HCT116 (cell line): ENCODE results near the gene SEMA5B. TPM values are rescaled to one million over a fixed set of nuclear protein-coding genes. Genes with fewer than 3 reads are reported as not detected.

Experiments used
- ATAC-seq: fragments of 200-7000 bp; cut with Tn5 transposase; 2 replicates; pipeline ENCODE4 v1.9.1; 2020; ENCODE audit warnings: mild to moderate bottlenecking, moderate library complexity
- BruUV-seq: library from RNA; stranded (reverse); fragments of 400-500 nt; replicated peaks from 2 replicates; lab custom pipeline; 2021; lab: Mats Ljungman, UMichigan
- CTCF ChIA-PET: fragments of 300-600 bp; sonication (Branson Sonifier 250); formaldehyde crosslinking; loops from one replicate; lab custom pipeline; 2021; ENCODE audit warnings: antibody characterized with exemption; lab: Charles Lee
- POLR2A ChIA-PET: fragments of 300-600, 350-600 bp; sonication (Branson Sonifier 250); formaldehyde crosslinking; loops from one replicate; lab custom pipeline; 2021; ENCODE audit warnings: antibody characterized with exemption; lab: Charles Lee
- RAD21 ChIA-PET, 2 experiments: fragments of 300-600 bp; sonication (Branson Sonifier 250); formaldehyde crosslinking; loops; one replicate each; lab custom pipeline; 2023; ENCODE audit warnings: low total read pairs in 2 of 2; ENCODE audit not compliant: uncharacterized antibody in 2 of 2, unreplicated experiment in 2 of 2, low non-redundant PET in 1 of 2; lab: Charles Lee
- DNase-seq: peaks from one replicate; pipeline ENCODE4 v3.0.0-alpha.2; 2010; ENCODE audit warnings: low read depth, low spot score
- H2AFZ ChIP-seq: fragments of 200-600 bp; shearing (Covaris generic), sonication (generic); 2 replicates; pipeline ENCODE4 v1.6.1; 2017; ENCODE audit warnings: low read depth, mixed run types, mixed read lengths, antibody characterized with exemption, low read length; ENCODE audit not compliant: poor library complexity, severe bottlenecking
- H3K27ac ChIP-seq: 2 replicates; pipeline ENCODE4 v1.5.1; 2012; ENCODE audit warnings: low read depth, low read length
- H3K27me3 ChIP-seq: fragments of 200-600 bp; sonication (generic); 2 replicates; pipeline ENCODE4 v1.6.1; 2016; ENCODE audit warnings: mixed run types, low read length, mixed read lengths; ENCODE audit not compliant: insufficient read depth
- H3K36me3 ChIP-seq, 2 experiments: fragments of 200-500 bp in 1 of 2; fragments of 200-600 bp in 1 of 2; sonication (Bioruptor generic) in 1 of 2; sonication (generic) in 1 of 2; 2 replicates each; pipeline versions ENCODE4 v1.5.1 to v1.6.1; 2014 to 2016; ENCODE audit warnings: low read length in 2 of 2, inconsistent platforms in 1 of 2, mixed read lengths in 1 of 2, mixed run types in 1 of 2; ENCODE audit not compliant: insufficient read depth in 2 of 2, control insufficient read depth in 1 of 2
- H3K4me1 ChIP-seq, 2 experiments: fragments of 200-600 bp in 1 of 2; sonication (generic) in 1 of 2; 2 replicates each; pipeline versions ENCODE4 v1.5.1 to v1.6.1; 2012 to 2017; ENCODE audit warnings: low read length in 2 of 2, inconsistent platforms in 1 of 2, mild to moderate bottlenecking in 1 of 2, mixed read lengths in 1 of 2, mixed run types in 1 of 2, moderate library complexity in 1 of 2; ENCODE audit not compliant: insufficient read depth in 2 of 2, control insufficient read depth in 1 of 2
- H3K4me2 ChIP-seq: fragments of 200-600 bp; sonication (generic); 2 replicates; pipeline ENCODE4 v1.6.1; 2017; ENCODE audit warnings: mixed run types, low read length, mixed read lengths
- H3K4me3 ChIP-seq, 2 experiments: fragments of 200-600 bp in 1 of 2; sonication (generic) in 1 of 2; replicated peaks in 1 of 2; 2 replicates each; pipeline ENCODE4 v1.5.1; 2011 to 2016; ENCODE audit warnings: low read length in 2 of 2, control low read depth in 1 of 2, low read depth in 1 of 2, mild to moderate bottlenecking in 1 of 2, mixed read lengths in 1 of 2, mixed run types in 1 of 2
- H3K79me2 ChIP-seq: fragments of 200-600 bp; sonication (generic); 2 replicates; pipeline ENCODE4 v1.6.1; 2017; ENCODE audit warnings: mild to moderate bottlenecking, mixed run types, low read length, moderate library complexity, mixed read lengths; ENCODE audit not compliant: insufficient read depth
- H3K9ac ChIP-seq: fragments of 200-600 bp; sonication (generic); 2 replicates; pipeline ENCODE4 v1.6.1; 2016; ENCODE audit warnings: low read length, mixed read lengths
- H3K9me2 ChIP-seq: fragments of 200-600 bp; sonication (generic), shearing (Covaris generic); 2 replicates; pipeline ENCODE4 v1.6.1; 2017; ENCODE audit warnings: mixed run types, mild to moderate bottlenecking, moderate library complexity; ENCODE audit not compliant: insufficient read depth
- H3K9me3 ChIP-seq, 2 experiments: fragments of 200-500 bp in 1 of 2; fragments of 200-600 bp in 1 of 2; sonication (Bioruptor generic) in 1 of 2; sonication (generic) in 1 of 2; 2 replicates each; pipeline ENCODE4 v1.6.1; 2014 to 2017; ENCODE audit warnings: low read length in 2 of 2, mixed read lengths in 2 of 2, inconsistent platforms in 1 of 2, low read depth in 1 of 2, mild to moderate bottlenecking in 1 of 2, mixed run types in 1 of 2, moderate library complexity in 1 of 2; ENCODE audit not compliant: control insufficient read depth in 1 of 2, insufficient read depth in 1 of 2
- H4K20me1 ChIP-seq: fragments of 200-600 bp; sonication (generic), shearing (Covaris generic); 2 replicates; pipeline ENCODE4 v1.6.1; 2017; ENCODE audit warnings: mixed run types, mild to moderate bottlenecking, moderate library complexity; ENCODE audit not compliant: insufficient read depth
- CBX3 ChIP-seq: IDR thresholded peaks from 2 replicates; pipeline ENCODE4 v1.6.1; 2012; ENCODE audit warnings: low read depth
- CEBPB ChIP-seq: IDR thresholded peaks from 2 replicates; pipeline ENCODE4 v1.6.1; 2012; ENCODE audit warnings: low read depth
- EGR1 ChIP-seq: IDR thresholded peaks from 2 replicates; pipeline ENCODE4 v1.6.1; 2012; ENCODE audit warnings: low read depth
- EZH2 ChIP-seq: fragments of 200-600 bp; sonication (generic); IDR thresholded peaks from 2 replicates; pipeline ENCODE4 v1.6.1; 2017; ENCODE audit warnings: antibody characterized with exemption, mixed run types
- EZH2phosphoT487 ChIP-seq: fragments of 200-600 bp; IDR thresholded peaks from 2 replicates; pipeline ENCODE4 v1.6.1; 2018; ENCODE audit warnings: antibody characterized with exemption, borderline replicate concordance
- JUND ChIP-seq: IDR thresholded peaks from 2 replicates; pipeline ENCODE4 v1.6.1; 2012
- POLR2A ChIP-seq: IDR thresholded peaks from 2 replicates; pipeline ENCODE4 v1.7.0; 2011; ENCODE audit warnings: borderline replicate concordance; ENCODE audit not compliant: insufficient read depth, insufficient read length; ENCODE audit errors: extremely low read depth
- POLR2AphosphoS5 ChIP-seq: IDR thresholded peaks from 2 replicates; pipeline ENCODE4 v1.6.1; 2011; ENCODE audit warnings: mild to moderate bottlenecking, low read depth, low read length, moderate library complexity
- RAD21 ChIP-seq: IDR thresholded peaks from 2 replicates; pipeline ENCODE4 v1.6.1; 2012; ENCODE audit warnings: low read depth, mild to moderate bottlenecking
- SP1 ChIP-seq: IDR thresholded peaks from 2 replicates; pipeline ENCODE4 v1.6.1; 2012; ENCODE audit warnings: low read depth
- SRF ChIP-seq: IDR thresholded peaks from 2 replicates; pipeline ENCODE4 v1.6.1; 2012; ENCODE audit warnings: low read depth
- TCF7L2 ChIP-seq: IDR thresholded peaks from 2 replicates; pipeline ENCODE4 v1.7.0; 2011; ENCODE audit warnings: borderline replicate concordance, inconsistent platforms; ENCODE audit not compliant: insufficient read depth, insufficient read length; ENCODE audit errors: extremely low read depth
- YY1 ChIP-seq: IDR thresholded peaks from 2 replicates; pipeline ENCODE4 v1.6.1; 2011; ENCODE audit warnings: low read length, low read depth, moderate library complexity, mild to moderate bottlenecking; ENCODE audit not compliant: insufficient replicate concordance; ENCODE audit errors: extremely low read depth
- intact Hi-C: fragments of 100-400 bp; cut with micrococcal nuclease; formaldehyde crosslinking; loops from 2 replicates; pipeline ENCODE4 v1.10.0; 2022
- total RNA-seq: library from RNA; stranded (reverse); gene quantifications from one replicate; pipeline ENCODE4 v1.2.1, GENCODE V29; 2021; ENCODE audit not compliant: unreplicated experiment
- TF ChIP-seq, protein P1 (sequence below): IDR thresholded peaks from 2 replicates; pipeline ENCODE4 v1.6.1; 2012
- TF ChIP-seq, protein P2 (sequence below): IDR thresholded peaks from 2 replicates; pipeline ENCODE4 v1.6.1; 2012; ENCODE audit warnings: low read depth

The SEMA5B gene
- total RNA-seq, 1 experiment from 2014 or later, result 0.15 TPM

DNA sequence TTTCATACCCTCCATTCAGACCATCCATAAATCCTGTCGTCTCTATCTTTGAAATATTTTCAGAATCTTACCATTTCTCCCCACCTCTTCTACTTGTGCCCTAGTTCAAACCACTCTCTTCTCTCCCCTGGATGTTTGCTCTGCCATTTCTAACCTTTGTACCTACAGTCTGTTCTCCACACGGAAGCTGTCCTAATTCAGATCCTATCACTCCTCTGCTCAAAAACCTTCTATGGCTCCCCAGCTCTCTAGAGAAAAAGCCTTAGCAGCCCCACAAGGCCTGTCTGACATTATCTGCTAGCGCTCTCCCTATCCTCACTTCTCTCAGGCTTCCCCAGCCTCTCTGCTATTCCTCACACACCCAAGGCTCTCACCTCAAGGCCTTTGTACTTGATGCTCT is 4.5 kb upstream of the SEMA5B start:
- CTCF ChIA-PET, result interaction anchor here (1.4 kb wide), 1 partner anchor 89 kb away, joined by 5 read pairs; no protein-coding TSS in a partner anchor
- Histone ChIP-seq H3K79me2 (no peaks in the 10 kb centered on the region), H3K4me3 (no peak overlapping the region), H3K4me2 (no peak overlapping the region), H3K27me3 (peaks cover 24% of the 10 kb centered on the region; the same call in 1 of the 2 replicates), H4K20me1 (no peaks in the 10 kb centered on the region), H2AFZ (no peak overlapping the region), H3K36me3 (no peaks in the 10 kb centered on the region), H3K9me3 (no peaks in the 10 kb centered on the region), H3K9ac (no peak overlapping the region), H3K9me2 (no peaks in the 10 kb centered on the region), H3K4me1 (peaks cover 4 to 16% of the 10 kb centered on the region in 2 experiments; a peak in 3 of 4 replicates), H3K27ac (no peak overlapping the region)
- DNase-seq (no peak), ATAC-seq (no peak)
- TF ChIP-seq CBX3 (no peak), RAD21 (no peak), SP1 (no peak), EGR1 (no peak), POLR2A (no peak), EZH2 (no peak), POLR2AphosphoS5 (no peak), CEBPB (no peak), TCF7L2 (no peak), JUND (no peak), YY1 (no peak), SRF (no peak), EZH2phosphoT487 (no peak)
- TF ChIP-seq, protein P1, sequence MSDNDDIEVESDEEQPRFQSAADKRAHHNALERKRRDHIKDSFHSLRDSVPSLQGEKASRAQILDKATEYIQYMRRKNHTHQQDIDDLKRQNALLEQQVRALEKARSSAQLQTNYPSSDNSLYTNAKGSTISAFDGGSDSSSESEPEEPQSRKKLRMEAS, result no peak
- TF ChIP-seq, protein P2, sequence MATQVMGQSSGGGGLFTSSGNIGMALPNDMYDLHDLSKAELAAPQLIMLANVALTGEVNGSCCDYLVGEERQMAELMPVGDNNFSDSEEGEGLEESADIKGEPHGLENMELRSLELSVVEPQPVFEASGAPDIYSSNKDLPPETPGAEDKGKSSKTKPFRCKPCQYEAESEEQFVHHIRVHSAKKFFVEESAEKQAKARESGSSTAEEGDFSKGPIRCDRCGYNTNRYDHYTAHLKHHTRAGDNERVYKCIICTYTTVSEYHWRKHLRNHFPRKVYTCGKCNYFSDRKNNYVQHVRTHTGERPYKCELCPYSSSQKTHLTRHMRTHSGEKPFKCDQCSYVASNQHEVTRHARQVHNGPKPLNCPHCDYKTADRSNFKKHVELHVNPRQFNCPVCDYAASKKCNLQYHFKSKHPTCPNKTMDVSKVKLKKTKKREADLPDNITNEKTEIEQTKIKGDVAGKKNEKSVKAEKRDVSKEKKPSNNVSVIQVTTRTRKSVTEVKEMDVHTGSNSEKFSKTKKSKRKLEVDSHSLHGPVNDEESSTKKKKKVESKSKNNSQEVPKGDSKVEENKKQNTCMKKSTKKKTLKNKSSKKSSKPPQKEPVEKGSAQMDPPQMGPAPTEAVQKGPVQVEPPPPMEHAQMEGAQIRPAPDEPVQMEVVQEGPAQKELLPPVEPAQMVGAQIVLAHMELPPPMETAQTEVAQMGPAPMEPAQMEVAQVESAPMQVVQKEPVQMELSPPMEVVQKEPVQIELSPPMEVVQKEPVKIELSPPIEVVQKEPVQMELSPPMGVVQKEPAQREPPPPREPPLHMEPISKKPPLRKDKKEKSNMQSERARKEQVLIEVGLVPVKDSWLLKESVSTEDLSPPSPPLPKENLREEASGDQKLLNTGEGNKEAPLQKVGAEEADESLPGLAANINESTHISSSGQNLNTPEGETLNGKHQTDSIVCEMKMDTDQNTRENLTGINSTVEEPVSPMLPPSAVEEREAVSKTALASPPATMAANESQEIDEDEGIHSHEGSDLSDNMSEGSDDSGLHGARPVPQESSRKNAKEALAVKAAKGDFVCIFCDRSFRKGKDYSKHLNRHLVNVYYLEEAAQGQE, result no peak
- POLR2A ChIA-PET, result no interaction called here
- RAD21 ChIA-PET, result no interaction called here
- intact Hi-C loops, result no loop called here
- no TSS peak for BruUV-seq
